Cardiac septum (tissue), 1 donor: ENCODE measurements around the gene KIAA1328. TPM values are rescaled to one million over a fixed set of nuclear protein-coding genes. Genes with fewer than 3 reads are reported as not detected.

Experiments used
- DNase-seq: peaks from one replicate; pipeline ENCODE4 v3.0.0-alpha.2; 2020; ENCODE audit warnings: low spot score
- intact Hi-C: fragments of 100-400 bp; cut with DNase I; formaldehyde crosslinking; loops from one replicate; pipeline ENCODE4 v1.14.0; 2022
- total RNA-seq: library from RNA; stranded (reverse); fragmentation: NEBNext Ultra II Directional; extraction: Animal tissue kit (Norgen Biotek cat#: 25700); gene quantifications from one replicate; pipeline ENCODE4 v1.2.1, GENCODE V29; 2021
- donor health status: DM: no; HTN: no; CAD: no.

KIAA1328 gene
- total RNA-seq, 1 donor from 2014 or later, result 4.8 TPM

GRCh38 chr18:37176621-37176934 is 347.7 kb downstream of the KIAA1328 start:
- intact Hi-C loops, result no loop called here

GRCh38 chr18:37179384-37179783 is 350.5 kb downstream of the KIAA1328 start:
- no peak for DNase-seq
- intact Hi-C loops, result no loop called here

More at GRCh38 chr18:37176621-37176934, 347.7 kb downstream of the KIAA1328 start:
- DNase-seq, result no peak

GRCh38 chr18:37180086-37180485 is 351.2 kb downstream of the KIAA1328 start:
- intact Hi-C loops, result no loop called here
- no peak for DNase-seq

GRCh38 chr18:37182340-37183135 is 353.6 kb downstream of the KIAA1328 start:
- no peak for DNase-seq
- intact Hi-C loops, result no loop called here

GRCh38 chr18:37184209-37184868 is 355.4 kb downstream of the KIAA1328 start:
- DNase-seq, result no peak
- intact Hi-C loops, result no loop called here

- DNase-seq, result no peak
- intact Hi-C loops, result no loop called here
Measured at GRCh38 chr18:37188016-37188791, 359.3 kb downstream of the KIAA1328 start.

GRCh38 chr18:37199741-37200140 is 370.8 kb downstream of the KIAA1328 start:
- DNase-seq, result no peak
- intact Hi-C loops, result no loop called here

- DNase-seq, result no peak
- intact Hi-C loops, result no loop called here
Measured at GRCh38 chr18:37207343-37207742, 378.4 kb downstream of the KIAA1328 start.

- no peak for DNase-seq
Measured at GRCh38 chr18:37210781-37211180, 381.9 kb downstream of the KIAA1328 start.

GRCh38 chr18:37218022-37218590 is 389.2 kb downstream of the KIAA1328 start:
- intact Hi-C loops, result no loop called here
- DNase-seq, result no peak

More at GRCh38 chr18:37210781-37211180, 381.9 kb downstream of the KIAA1328 start:
- intact Hi-C loops, result no loop called here

GRCh38 chr18:37219257-37219656 is 390.3 kb downstream of the KIAA1328 start:
- no peak for DNase-seq
- intact Hi-C loops, result no loop called here

- no peak for DNase-seq
- intact Hi-C loops, result no loop called here
Measured at GRCh38 chr18:37222354-37222998, 393.5 kb downstream of the KIAA1328 start.

- intact Hi-C loops, result no loop called here
Measured at GRCh38 chr18:37222999-37223378, 394.1 kb downstream of the KIAA1328 start.

GRCh38 chr18:37225279-37225678 is 396.4 kb downstream of the KIAA1328 start:
- intact Hi-C loops, result no loop called here
- DNase-seq, result no peak

More at GRCh38 chr18:37222999-37223378, 394.1 kb downstream of the KIAA1328 start:
- no peak for DNase-seq

GRCh38 chr18:37230768-37231167 is 401.8 kb downstream of the KIAA1328 start:
- DNase-seq, result no peak

GRCh38 chr18:37231251-37231650 is 402.3 kb downstream of the KIAA1328 start:
- no peak for DNase-seq
- intact Hi-C loops, result no loop called here

More at GRCh38 chr18:37230768-37231167, 401.8 kb downstream of the KIAA1328 start:
- intact Hi-C loops, result no loop called here

- intact Hi-C loops, result no loop called here
- DNase-seq, result no peak
Measured at GRCh38 chr18:37235583-37235982, 406.7 kb downstream of the KIAA1328 start.

GRCh38 chr18:37238282-37239108 is 409.6 kb downstream of the KIAA1328 start:
- DNase-seq, result no peak
- intact Hi-C loops, result no loop called here

GRCh38 chr18:37242091-37242490 is 413.2 kb downstream of the KIAA1328 start:
- DNase-seq, result no peak
- intact Hi-C loops, result no loop called here
